ENCODE results near the gene STH. TPM values are rescaled to one million over a fixed set of nuclear protein-coding genes. Genes with fewer than 3 reads are reported as not detected.

STH gene
- total RNA-seq, 1 experiment from 2014 or later, result not detected

- ChIA-PET CTCF (interaction anchor here (0.6 to 1.0 kb wide), 2 partner anchors 9 to 133 kb away, joined by 3 read pairs; no protein-coding TSS in a partner anchor), POLR2A (interaction anchor here (0.6 kb wide), 1 partner anchor 13 kb away, joined by 3 read pairs; no protein-coding TSS in a partner anchor)
- Mint-ChIP-seq H3K27me3 (ENCODE audit: insufficient read depth, unreplicated experiment) (no peaks in the 10 kb centered on the region), H3K4me1 (ENCODE audit: insufficient read depth, unreplicated experiment) (no peaks in the 10 kb centered on the region), H3K9me3 (ENCODE audit: unreplicated experiment) (no peaks in the 10 kb centered on the region), H3K4me3 (ENCODE audit: unreplicated experiment) (no peak overlapping the region), H3K27ac (ENCODE audit: low read depth, unreplicated experiment) (peak overlapping the region; percentile 46), H3K36me3 (ENCODE audit: insufficient read depth, unreplicated experiment) (no peaks in the 10 kb centered on the region)
- TF ChIP-seq, protein P1, sequence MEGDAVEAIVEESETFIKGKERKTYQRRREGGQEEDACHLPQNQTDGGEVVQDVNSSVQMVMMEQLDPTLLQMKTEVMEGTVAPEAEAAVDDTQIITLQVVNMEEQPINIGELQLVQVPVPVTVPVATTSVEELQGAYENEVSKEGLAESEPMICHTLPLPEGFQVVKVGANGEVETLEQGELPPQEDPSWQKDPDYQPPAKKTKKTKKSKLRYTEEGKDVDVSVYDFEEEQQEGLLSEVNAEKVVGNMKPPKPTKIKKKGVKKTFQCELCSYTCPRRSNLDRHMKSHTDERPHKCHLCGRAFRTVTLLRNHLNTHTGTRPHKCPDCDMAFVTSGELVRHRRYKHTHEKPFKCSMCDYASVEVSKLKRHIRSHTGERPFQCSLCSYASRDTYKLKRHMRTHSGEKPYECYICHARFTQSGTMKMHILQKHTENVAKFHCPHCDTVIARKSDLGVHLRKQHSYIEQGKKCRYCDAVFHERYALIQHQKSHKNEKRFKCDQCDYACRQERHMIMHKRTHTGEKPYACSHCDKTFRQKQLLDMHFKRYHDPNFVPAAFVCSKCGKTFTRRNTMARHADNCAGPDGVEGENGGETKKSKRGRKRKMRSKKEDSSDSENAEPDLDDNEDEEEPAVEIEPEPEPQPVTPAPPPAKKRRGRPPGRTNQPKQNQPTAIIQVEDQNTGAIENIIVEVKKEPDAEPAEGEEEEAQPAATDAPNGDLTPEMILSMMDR (IDR thresholded peaks at IDR 0.05; ENCODE audit: unreplicated experiment), result no peak
- no peak for DNase-seq (ENCODE audit: unreplicated experiment)
- BruUV-seq (replicated peaks), result no TSS peak
- intact Hi-C loops (cut with micrococcal nuclease), result no loop called here
Observed at GRCh38 chr17:45992904-45993303, 6.1 kb upstream of the STH start.

DNA sequence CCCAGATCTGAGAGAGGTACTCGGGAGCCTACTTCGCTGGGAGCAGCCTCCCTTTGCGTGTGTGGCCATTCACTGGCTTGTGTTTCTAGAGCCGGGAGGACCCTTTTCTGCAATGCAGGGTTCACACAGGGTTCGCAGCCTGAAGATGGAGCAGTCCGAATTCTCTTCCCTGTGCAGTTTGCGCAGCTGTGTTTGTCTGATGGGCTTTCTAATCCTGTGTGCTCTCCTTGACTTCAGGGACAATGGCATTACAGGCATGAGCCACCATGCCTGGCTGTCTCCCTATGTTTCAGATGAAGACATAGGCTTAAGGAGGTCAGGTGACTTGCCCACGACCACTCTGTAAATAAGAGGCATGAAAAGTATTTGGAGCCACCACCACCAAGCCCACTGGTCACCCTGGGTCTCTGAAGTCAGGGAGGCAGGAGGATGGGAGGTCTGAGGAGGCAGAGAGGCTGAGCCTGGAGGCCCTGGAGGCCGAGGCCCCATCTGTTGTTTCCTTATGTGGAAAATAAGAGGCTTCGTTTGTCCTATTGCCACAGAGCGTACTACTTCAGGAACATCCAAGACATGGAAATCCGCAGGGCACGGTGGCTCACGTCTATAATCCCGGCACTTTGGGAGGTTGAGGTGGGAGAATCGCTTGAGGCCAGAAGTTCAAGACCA lies 5.0 kb upstream of the STH start:
- no TSS peak for BruUV-seq (replicated peaks)
- ChIA-PET CTCF (no interaction called here), POLR2A (no interaction called here)
- no peaks in the 10 kb centered on the region for H3K27me3 Mint-ChIP-seq (ENCODE audit: insufficient read depth, unreplicated experiment)
- DNase-seq (ENCODE audit: unreplicated experiment), result no peak
- no peaks in the 10 kb centered on the region for H3K36me3 Mint-ChIP-seq (ENCODE audit: insufficient read depth, unreplicated experiment)
- intact Hi-C loops (cut with micrococcal nuclease), result no loop called here
- H3K9me3 Mint-ChIP-seq (ENCODE audit: unreplicated experiment), result no peaks in the 10 kb centered on the region
- TF ChIP-seq, protein P1 (IDR thresholded peaks at IDR 0.05; ENCODE audit: unreplicated experiment), result no peak
- no peak overlapping the region for H3K27ac Mint-ChIP-seq (ENCODE audit: low read depth, unreplicated experiment)
- no peak overlapping the region for H3K4me3 Mint-ChIP-seq (ENCODE audit: unreplicated experiment)
- no peaks in the 10 kb centered on the region for H3K4me1 Mint-ChIP-seq (ENCODE audit: insufficient read depth, unreplicated experiment)

DNA sequence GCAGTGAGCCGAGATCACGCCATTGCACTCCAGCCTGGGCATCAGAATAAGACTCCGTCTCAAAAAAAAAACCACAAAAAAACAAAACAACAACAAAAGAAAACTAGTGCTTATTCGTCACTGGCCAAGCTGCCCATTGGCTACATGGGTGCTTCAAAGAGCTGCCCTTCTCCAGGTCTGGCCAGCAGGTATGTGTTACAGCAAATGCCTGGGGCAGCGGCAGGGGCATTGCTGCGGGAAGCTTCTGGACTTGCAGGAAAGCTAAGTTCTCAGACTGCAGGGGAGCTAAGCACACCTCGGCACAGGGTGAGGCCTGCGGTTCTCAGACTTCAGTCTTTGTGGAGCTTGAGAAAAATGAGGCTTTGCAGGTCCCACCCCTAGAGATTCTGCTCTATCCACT lies 4.1 kb upstream of the STH start:
- Mint-ChIP-seq H3K27me3 (ENCODE audit: insufficient read depth, unreplicated experiment) (no peaks in the 10 kb centered on the region), H3K36me3 (ENCODE audit: insufficient read depth, unreplicated experiment) (no peaks in the 10 kb centered on the region), H3K4me3 (ENCODE audit: unreplicated experiment) (no peak overlapping the region), H3K27ac (ENCODE audit: low read depth, unreplicated experiment) (no peak overlapping the region), H3K9me3 (ENCODE audit: unreplicated experiment) (no peaks in the 10 kb centered on the region), H3K4me1 (ENCODE audit: insufficient read depth, unreplicated experiment) (no peaks in the 10 kb centered on the region)
- intact Hi-C loops (cut with micrococcal nuclease), result no loop called here
- CTCF ChIA-PET, result no interaction called here
- DNase-seq (ENCODE audit: unreplicated experiment), result no peak
- BruUV-seq (replicated peaks), result no TSS peak
- POLR2A ChIA-PET, result no interaction called here
- TF ChIP-seq, protein P1 (IDR thresholded peaks at IDR 0.05; ENCODE audit: unreplicated experiment), result no peak

- CTCF ChIA-PET, result interaction anchor here (0.7 kb wide), 1 partner anchor 184 kb away, joined by 3 read pairs; no protein-coding TSS in a partner anchor
- BruUV-seq (replicated peaks), result no TSS peak
Observed at GRCh38 chr17:45995627-45996270, 3.3 kb upstream of the STH start.

More at GRCh38 chr17:45995627-45996270, 3.3 kb upstream of the STH start:
- Mint-ChIP-seq H3K9me3 (ENCODE audit: unreplicated experiment) (no peaks in the 10 kb centered on the region), H3K4me1 (ENCODE audit: insufficient read depth, unreplicated experiment) (no peaks in the 10 kb centered on the region), H3K27ac (ENCODE audit: low read depth, unreplicated experiment) (no peak overlapping the region), H3K27me3 (ENCODE audit: insufficient read depth, unreplicated experiment) (no peaks in the 10 kb centered on the region), H3K36me3 (ENCODE audit: insufficient read depth, unreplicated experiment) (no peaks in the 10 kb centered on the region), H3K4me3 (ENCODE audit: unreplicated experiment) (no peak overlapping the region)
- intact Hi-C loops (cut with micrococcal nuclease), result no loop called here
- DNase-seq (ENCODE audit: unreplicated experiment), result no peak
- POLR2A ChIA-PET, result interaction anchor here (0.6 kb wide), 1 partner anchor 172 kb away, joined by 3 read pairs; no protein-coding TSS in a partner anchor
- TF ChIP-seq, protein P1 (IDR thresholded peaks at IDR 0.05; ENCODE audit: unreplicated experiment), result no peak

Data from MCF 10A (cell line).